Osteocyte (in vitro differentiated cells): ENCODE measurements around the gene MTERF1. TPM values are rescaled to one million over a fixed set of nuclear protein-coding genes. Genes with fewer than 3 reads are reported as not detected.

Experiments used
- DNase-seq: peaks from one replicate; pipeline ENCODE4 v3.0.0; 2021; ENCODE audit warnings: mixed read lengths; ENCODE audit not compliant: unreplicated experiment; ENCODE audit errors: extremely low spot score
- H3K27ac Mint-ChIP-seq: one replicate; pipeline ENCODE4 v1.8.0; 2021; ENCODE audit warnings: mild to moderate bottlenecking, mixed read lengths; ENCODE audit not compliant: unreplicated experiment
- H3K27me3 Mint-ChIP-seq: one replicate; pipeline ENCODE4 v1.8.0; 2021; ENCODE audit warnings: mixed read lengths; ENCODE audit not compliant: unreplicated experiment
- H3K36me3 Mint-ChIP-seq: one replicate; pipeline ENCODE4 v1.8.0; 2021; ENCODE audit warnings: mixed read lengths; ENCODE audit not compliant: unreplicated experiment
- H3K4me1 Mint-ChIP-seq: one replicate; pipeline ENCODE4 v1.8.0; 2021; ENCODE audit warnings: mixed read lengths; ENCODE audit not compliant: unreplicated experiment
- H3K4me3 Mint-ChIP-seq: one replicate; pipeline ENCODE4 v1.8.0; 2021; ENCODE audit warnings: mild to moderate bottlenecking, moderate library complexity, mixed read lengths; ENCODE audit not compliant: unreplicated experiment
- H3K9me3 Mint-ChIP-seq: one replicate; pipeline ENCODE4 v1.8.0; 2021; ENCODE audit warnings: mixed read lengths; ENCODE audit not compliant: unreplicated experiment
- total RNA-seq: library from RNA; stranded (reverse); gene quantifications from 2 replicates; pipeline ENCODE4 v1.2.1, GENCODE V29; 2021
- TF ChIP-seq, protein P1 (sequence below): fragments of 200-600 bp; sonication (generic); IDR thresholded peaks from 2 replicates; pipeline ENCODE4 v1.5.0; 2021; ENCODE audit warnings: antibody characterized with exemption, mild to moderate bottlenecking, moderate library complexity

Gene MTERF1
- total RNA-seq, 1 donor from 2014 or later, result 10.2 TPM

DNA sequence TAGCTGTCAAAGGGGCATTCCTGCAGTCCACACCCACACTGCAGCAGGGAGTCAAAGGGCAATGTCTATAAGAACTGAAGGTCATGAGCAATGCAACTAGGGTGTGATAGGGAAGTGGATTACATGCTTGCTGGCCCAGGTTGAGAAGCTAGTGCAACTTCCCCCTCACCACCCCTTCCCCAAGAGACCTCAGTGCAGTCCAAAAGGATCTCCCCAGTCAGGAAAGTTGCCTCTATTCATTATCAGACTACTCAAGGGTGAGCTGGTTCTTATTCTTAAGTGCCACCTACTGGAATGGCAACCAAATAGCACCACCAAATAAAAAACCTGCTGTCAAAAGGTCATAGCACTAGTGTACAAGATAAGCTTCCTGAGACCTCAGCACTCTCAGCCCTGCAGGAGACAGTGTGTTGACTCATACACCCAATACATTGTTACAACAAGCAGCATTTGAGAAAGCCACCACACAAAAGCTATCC, 28.2 kb downstream of the MTERF1 start:
- DNase-seq, result no peak
- TF ChIP-seq, protein P1, sequence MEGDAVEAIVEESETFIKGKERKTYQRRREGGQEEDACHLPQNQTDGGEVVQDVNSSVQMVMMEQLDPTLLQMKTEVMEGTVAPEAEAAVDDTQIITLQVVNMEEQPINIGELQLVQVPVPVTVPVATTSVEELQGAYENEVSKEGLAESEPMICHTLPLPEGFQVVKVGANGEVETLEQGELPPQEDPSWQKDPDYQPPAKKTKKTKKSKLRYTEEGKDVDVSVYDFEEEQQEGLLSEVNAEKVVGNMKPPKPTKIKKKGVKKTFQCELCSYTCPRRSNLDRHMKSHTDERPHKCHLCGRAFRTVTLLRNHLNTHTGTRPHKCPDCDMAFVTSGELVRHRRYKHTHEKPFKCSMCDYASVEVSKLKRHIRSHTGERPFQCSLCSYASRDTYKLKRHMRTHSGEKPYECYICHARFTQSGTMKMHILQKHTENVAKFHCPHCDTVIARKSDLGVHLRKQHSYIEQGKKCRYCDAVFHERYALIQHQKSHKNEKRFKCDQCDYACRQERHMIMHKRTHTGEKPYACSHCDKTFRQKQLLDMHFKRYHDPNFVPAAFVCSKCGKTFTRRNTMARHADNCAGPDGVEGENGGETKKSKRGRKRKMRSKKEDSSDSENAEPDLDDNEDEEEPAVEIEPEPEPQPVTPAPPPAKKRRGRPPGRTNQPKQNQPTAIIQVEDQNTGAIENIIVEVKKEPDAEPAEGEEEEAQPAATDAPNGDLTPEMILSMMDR, result no peak
- peaks cover 34% of the 10 kb centered on the region for H3K9me3 Mint-ChIP-seq

DNA sequence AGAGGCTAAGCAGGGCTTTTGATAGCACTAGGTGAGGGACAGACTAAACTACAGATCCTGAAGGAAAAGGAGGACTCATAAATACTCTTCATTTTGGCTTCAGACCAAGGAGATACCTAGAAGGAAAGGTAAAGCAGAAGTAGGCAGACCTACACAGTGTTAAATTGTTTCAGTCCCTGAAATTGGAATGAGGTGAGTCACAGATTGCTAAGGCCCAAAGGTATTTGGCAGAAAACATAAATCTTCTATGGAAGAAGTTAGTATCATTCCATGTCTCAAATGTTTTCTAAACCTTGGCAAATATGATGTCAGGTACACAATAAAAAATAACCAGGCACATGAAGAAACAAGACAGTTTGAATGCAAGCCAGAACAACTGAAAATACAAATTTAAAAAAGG, 30.0 kb downstream of the MTERF1 start:
- Mint-ChIP-seq H3K36me3 (peaks cover 16% of the 10 kb centered on the region), H3K27ac (no peak overlapping the region), H3K9me3 (peaks cover 24% of the 10 kb centered on the region), H3K27me3 (no peaks in the 10 kb centered on the region), H3K4me3 (no peak overlapping the region), H3K4me1 (peaks cover 3% of the 10 kb centered on the region)
- TF ChIP-seq, protein P1, result no peak
- no peak for DNase-seq

More for the DNA sequence above, 28.2 kb downstream of the MTERF1 start:
- H3K27ac Mint-ChIP-seq, result no peak overlapping the region
- H3K27me3 Mint-ChIP-seq, result no peaks in the 10 kb centered on the region
- peaks cover 19% of the 10 kb centered on the region for H3K36me3 Mint-ChIP-seq
- no peaks in the 10 kb centered on the region for H3K4me1 Mint-ChIP-seq
- no peak overlapping the region for H3K4me3 Mint-ChIP-seq

DNA sequence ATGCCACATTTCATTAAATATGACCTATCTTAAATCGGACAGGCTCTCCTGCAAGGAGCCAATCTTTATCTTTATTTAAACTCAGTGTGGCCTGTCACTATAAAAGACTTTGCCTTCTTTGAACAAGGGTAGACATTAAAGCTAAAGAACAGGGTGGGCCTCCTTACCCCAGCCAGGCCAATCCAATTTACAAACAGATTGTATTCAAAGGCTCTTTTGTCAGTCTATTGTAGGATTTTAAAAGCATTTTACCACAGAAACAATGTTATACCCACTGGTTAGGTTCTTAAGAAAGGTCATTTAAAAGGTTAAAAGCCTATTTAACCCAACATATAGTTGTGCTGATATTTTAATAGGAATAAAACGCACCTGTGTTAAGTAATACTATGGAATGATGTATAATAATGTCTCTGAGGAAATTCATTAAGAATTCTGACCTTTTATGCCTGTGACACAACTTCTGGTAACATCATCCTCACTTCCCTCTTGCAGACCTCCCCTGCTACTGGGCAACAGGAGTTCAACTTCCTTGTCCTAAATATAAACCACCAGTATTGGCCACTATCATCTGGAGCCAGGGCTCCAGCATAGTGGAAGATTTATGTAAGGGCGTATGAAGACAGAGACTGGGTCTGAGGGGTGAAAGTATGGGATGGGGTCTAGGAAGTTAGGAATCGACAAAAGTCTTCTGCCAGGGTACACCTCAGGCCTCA, 32.5 kb downstream of the MTERF1 start:
- TF ChIP-seq, protein P1, result no peak
- no peak for DNase-seq
- Mint-ChIP-seq H3K9me3 (peaks cover 12% of the 10 kb centered on the region), H3K27me3 (no peaks in the 10 kb centered on the region), H3K36me3 (peaks cover 5% of the 10 kb centered on the region), H3K4me1 (peaks cover 3% of the 10 kb centered on the region), H3K4me3 (no peak overlapping the region), H3K27ac (no peak overlapping the region)

DNA sequence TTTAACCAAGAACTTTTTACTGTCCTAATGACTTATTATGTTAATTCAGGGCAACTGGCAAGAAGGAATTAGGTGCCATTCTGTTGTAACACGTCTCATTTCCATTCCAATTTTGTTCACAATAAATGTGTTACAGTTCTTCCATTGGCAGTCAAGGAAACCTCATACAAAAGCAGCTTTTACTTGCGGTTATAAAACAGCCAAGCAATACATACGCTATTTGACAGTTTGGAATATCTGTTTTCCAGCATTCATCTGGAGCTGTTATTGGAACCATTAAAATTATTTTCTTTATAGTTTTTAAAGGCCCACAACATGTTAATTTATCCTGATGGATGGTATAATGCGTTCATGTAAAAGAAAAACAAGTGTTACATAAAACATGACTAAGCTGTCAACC, 33.3 kb downstream of the MTERF1 start:
- Mint-ChIP-seq H3K27me3 (no peaks in the 10 kb centered on the region), H3K4me3 (no peak overlapping the region), H3K36me3 (no peaks in the 10 kb centered on the region), H3K27ac (no peak overlapping the region), H3K4me1 (peaks cover 3% of the 10 kb centered on the region), H3K9me3 (peaks cover 8% of the 10 kb centered on the region)
- TF ChIP-seq, protein P1, result no peak
- DNase-seq, result no peak

DNA sequence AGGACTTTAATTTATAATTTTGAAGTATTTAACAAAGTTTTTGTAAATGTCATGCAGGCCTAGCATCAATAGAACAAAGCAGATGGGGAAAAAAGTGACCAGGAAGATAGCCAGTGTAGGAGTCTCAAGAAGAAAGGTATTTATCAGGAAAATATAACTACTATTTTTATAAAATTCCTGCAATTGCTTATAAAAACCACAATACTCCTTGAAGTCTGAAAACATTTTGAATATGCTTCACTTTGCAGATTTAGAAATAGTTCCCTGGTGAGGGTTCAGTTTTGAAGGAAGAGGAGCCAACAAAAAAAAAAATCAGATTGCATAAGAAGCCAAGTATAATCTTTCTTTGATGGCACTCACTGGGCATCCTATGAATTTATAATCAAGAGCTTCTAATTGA, 34.1 kb downstream of the MTERF1 start:
- DNase-seq, result no peak
- TF ChIP-seq, protein P1, result no peak
- no peak overlapping the region for H3K27ac Mint-ChIP-seq
- no peaks in the 10 kb centered on the region for H3K27me3 Mint-ChIP-seq
- peaks cover 14% of the 10 kb centered on the region for H3K9me3 Mint-ChIP-seq
- H3K4me3 Mint-ChIP-seq, result no peak overlapping the region
- H3K36me3 Mint-ChIP-seq, result no peaks in the 10 kb centered on the region
- H3K4me1 Mint-ChIP-seq, result peaks cover 3% of the 10 kb centered on the region
